A549 treated with GW870086 at 1 μM for 4 hours (cell line): ENCODE data around the gene PHF21A. TPM values are rescaled to one million over a fixed set of nuclear protein-coding genes. Genes with fewer than 3 reads are reported as not detected.

Source experiments
- total RNA-seq: library from RNA; stranded (reverse); fragments of 200-300 nt; extraction: Qiagen RNA extraction; gene quantifications from 5 replicates; pipeline ENCODE4 v1.2.3, GENCODE V29; 2022; ENCODE audit warnings: low read depth

The PHF21A gene
- 8.4 to 11.7 TPM (median 11.1 TPM) in 5 replicates for total RNA-seq

DNA sequence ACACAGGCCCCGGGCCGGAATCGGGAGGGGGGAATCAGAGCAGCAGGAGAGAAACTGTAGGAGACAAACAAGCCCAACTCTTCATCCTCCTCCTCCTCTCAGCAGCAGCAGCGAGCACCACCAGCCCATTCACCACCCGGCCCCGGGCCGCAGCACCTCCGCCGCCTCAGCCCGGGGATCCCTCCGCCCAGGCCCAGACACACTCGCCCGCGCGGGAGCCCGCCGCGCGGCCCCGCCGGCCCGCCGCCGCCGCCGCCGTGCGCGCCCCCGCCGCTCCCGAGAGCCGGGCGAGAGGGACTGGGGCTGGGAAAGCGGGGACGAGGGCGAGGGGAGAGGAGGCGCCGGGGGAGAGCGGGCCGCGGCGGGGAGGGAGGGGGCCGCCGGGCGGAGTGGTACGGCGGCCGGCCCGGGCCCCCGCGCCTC is at the start of gene PHF21A:
Gene PHF21A, minus strand, starts transcription at position 154 of the 423 bp plus-strand sequence. CDS start 37,235 bp downstream, outside the sequence.

DNA sequence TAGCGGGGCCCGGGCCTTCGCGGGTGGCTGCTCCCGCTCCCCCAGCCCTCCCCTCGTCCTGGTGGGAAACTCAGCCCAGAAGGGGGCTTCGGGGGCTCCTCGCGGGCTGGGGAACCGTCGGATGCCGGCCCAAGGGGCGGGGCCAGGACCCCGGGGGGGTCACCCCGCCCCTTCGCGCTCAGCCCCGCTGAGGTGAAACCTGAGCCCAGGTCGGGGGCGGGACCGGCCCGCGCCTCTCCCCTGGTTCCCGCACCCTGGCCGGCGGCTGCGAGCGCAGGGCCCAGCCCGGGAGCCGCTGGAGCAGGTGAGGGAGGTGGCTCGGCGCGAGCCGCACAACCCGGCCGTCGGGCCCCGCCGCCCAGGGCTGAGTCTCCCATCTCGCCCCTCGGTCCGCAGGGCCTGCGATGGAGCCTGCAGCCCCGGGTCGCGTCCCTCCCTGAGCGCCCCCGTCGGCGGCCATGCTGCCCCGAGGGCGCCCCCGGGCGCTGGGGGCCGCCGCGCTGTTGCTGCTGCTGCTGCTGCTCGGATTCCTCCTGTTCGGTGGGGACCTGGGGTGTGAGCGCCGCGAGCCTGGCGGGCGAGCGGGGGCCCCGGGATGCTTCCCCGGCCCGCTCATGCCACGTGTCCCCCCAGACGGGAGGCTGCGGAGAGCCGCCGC is 198.7 kb downstream of the PHF21A start, which contains the start of gene LARGE2:
Gene LARGE2, plus strand, starts transcription at position 232 of the 658 bp plus-strand sequence. Its CDS starts 227 bp downstream, at position 459.

DNA sequence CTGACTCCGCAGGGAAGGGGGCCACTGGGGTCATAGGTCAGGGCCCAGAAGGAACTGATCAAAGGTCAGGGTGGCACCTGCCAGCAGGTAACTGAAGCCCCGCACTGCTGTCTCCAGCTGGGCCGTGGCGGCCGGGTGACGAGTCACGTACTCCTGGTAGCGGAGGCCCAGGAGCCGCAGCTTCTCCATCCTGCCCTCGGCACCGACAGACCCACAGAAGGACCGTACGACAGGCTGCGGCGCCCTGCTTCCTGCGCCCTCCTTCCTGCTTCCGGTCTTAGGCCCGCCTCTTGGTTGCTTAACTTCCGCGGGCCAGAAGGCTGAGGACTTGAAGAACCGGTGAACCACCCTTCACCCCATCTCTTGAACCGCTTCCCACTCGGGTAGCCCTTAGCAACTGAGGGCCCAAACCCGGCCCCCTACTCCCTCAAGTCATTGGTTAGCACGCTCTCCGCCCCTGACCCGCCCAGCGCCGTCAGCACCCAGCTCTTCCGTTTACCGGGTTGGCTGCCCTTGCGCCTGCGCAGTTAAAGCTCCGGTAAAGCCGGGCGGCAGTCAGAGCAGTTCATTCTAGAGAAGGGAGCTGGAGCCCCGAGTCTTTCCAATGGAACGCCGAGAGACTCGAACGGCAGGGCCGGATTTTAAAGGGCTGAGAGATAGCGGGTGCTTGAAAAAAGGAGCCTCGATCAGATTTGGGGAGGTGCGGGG is 203.5 kb downstream of the PHF21A start, which contains the start of gene PEX16:
Gene PEX16, minus strand, starts transcription at position 255 of the 708 bp plus-strand sequence. Its CDS starts 66 bp downstream, at position 189.

DNA sequence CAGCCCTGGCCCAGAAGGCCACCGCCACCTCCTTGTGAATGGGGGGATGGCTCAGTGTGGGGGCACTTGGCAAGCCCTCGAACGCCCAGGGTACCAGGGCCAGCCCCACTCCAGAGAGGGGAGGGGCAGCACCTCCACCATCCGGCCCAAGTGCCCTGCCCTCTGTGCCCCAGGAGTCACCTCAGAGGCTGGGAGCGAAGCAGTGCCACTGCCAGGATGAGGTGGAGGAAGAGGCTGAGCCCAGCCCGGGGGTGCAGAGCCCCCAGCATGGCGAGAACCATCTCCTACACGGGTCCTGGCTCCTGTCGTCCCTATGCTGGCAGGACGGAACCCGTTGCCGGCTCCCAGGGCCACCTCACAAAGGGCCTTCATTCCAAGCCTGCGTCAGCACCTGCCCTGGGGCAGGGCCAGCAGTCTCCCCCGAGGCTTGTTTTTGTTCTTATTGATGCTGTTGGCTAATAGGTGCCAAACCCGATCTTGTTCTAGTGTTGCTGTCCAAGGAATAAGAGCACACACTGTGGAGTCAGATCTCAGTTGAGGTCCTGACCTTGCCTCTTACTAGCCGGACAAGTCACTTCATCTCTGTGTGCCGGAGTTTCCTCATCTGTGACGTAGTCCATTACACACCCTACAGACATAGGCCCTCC is 214.2 kb downstream of the PHF21A start, which contains the start of gene FREY1:
Gene FREY1, minus strand, starts transcription at position 307 of the 647 bp plus-strand sequence. Its CDS starts 26 bp downstream, at position 281.

DNA sequence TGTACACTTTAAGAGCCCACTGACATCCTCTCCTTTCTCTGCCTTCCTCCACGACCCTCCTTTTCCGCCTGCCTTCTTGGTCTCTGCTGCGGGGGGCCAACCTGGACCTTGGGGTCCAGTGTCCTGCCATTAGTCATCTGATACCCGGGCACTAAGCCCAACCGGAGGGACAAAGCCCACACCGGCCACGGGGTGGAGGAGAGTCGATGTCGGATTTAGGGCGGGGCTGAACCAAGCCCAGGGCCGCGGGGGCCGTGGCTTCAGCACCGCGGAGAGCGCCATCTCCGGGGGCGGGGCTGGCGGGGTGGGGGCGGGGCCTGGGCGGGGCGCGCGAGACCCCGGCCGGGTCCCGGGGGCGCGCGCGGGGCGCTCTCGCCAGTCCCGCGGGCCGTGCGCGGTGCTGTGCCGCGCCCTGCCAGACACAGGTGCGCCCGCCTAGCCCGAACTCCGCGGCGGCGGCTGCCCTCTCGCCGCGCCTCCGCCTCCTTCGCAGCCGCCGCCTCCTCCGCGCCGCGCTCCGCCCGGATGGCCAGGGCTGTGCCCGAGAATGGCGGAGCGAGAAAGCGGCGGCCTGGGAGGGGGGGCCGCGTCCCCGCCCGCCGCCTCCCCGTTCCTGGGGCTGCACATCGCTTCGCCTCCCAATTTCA is 235.9 kb downstream of the PHF21A start, which contains the start of gene MAPK8IP1:
Gene MAPK8IP1, plus strand, starts transcription at position 378 of the 647 bp plus-strand sequence. Its CDS starts 170 bp downstream, at position 548.

Other genes with a start within 250 kb of the PHF21A start
- 4.3 to 7.1 TPM (median 6.0 TPM) in 5 replicates for gene MAPK8IP1, start 235.8 kb downstream of the PHF21A start, total RNA-seq
- 0.24 to 0.96 TPM (median 0.49 TPM) in 5 replicates for gene FREY1, start 214.2 kb downstream of the PHF21A start, total RNA-seq
- gene PEX16, start 203.6 kb downstream of the PHF21A start, total RNA-seq: 19.9 to 21.6 TPM (median 20.3 TPM) in 5 replicates
- 2.0 to 3.4 TPM (median 2.9 TPM) in 5 replicates for gene LARGE2, start 198.8 kb downstream of the PHF21A start, total RNA-seq
- gene CREB3L1, start 156.2 kb upstream of the PHF21A start, total RNA-seq: 4.7 to 6.0 TPM (median 5.5 TPM) in 5 replicates
- 40.9 to 51.3 TPM (median 48.2 TPM) in 5 replicates for gene DGKZ, start 226.0 kb upstream of the PHF21A start, total RNA-seq